Measurements from ENCODE around the gene MAX. TPM values are rescaled to one million over a fixed set of nuclear protein-coding genes. Genes with fewer than 3 reads are reported as not detected.

Gene MAX
- total and polyA plus RNA-seq, 7 experiments from 2014 or later = 145 to 236 (median 193) TPM

GRCh38 chr14:65106736-65107135 is 4.4 kb upstream of the MAX start:
- H3K4me1 Mint-ChIP-seq = peaks cover 4 to 14% (median 7%) of the 10 kb centered on the region in 7 donors
- Histone ChIP-seq H3K9me3 (ENCODE audit: control insufficient read depth in 2 of 3, low read length in 3 of 3) (no peaks in the 10 kb centered on the region), H3K27me3 (ENCODE audit: control insufficient read depth in 2 of 2, insufficient read depth in 2 of 2, low read length in 2 of 2) (no peaks in the 10 kb centered on the region), H3K27ac (ENCODE audit: low read depth, low read length) (no peak overlapping the region), H3K36me3 (ENCODE audit: control insufficient read depth in 2 of 3, insufficient read depth in 3 of 3, low read length in 3 of 3) (peaks cover 0 to 4% (median 0%) of the 10 kb centered on the region in 3 experiments), H3K4me3 (ENCODE audit: low read length) (no peak overlapping the region), H3K4me1 (ENCODE audit: control insufficient read depth in 2 of 2, insufficient read depth in 2 of 2, low read length in 2 of 2) (peaks cover 0 to 7% of the 10 kb centered on the region in 2 donors)
- no peak for ATAC-seq
- H3K27ac Mint-ChIP-seq = no peak overlapping the region
- H3K4me3 Mint-ChIP-seq = no peak overlapping the region
- intact Hi-C loops (cut with micrococcal nuclease) = no loop called here
- H3K27me3 Mint-ChIP-seq = peaks cover 0 to 17% (median 0%) of the 10 kb centered on the region in 5 donors
- CTCF ChIA-PET = interaction anchor here (0.6 kb wide), 1 partner anchor 17 kb away, joined by 3 read pairs; no protein-coding TSS in a partner anchor
- POLR2A ChIA-PET = no interaction called here
- H3K9me3 Mint-ChIP-seq = peaks cover 0 to 4% (median 0%) of the 10 kb centered on the region in 11 donors
- no peak for DNase-seq
- peaks cover 0 to 4% (median 0%) of the 10 kb centered on the region in 5 donors for H3K36me3 Mint-ChIP-seq

- H3K27ac Mint-ChIP-seq = no peak overlapping the region
- H3K4me1 Mint-ChIP-seq = peaks cover 5 to 14% (median 8%) of the 10 kb centered on the region in 7 donors
- no peak for DNase-seq
- no peak for ATAC-seq
- no peak overlapping the region for H3K27ac ChIP-seq (ENCODE audit: low read depth, low read length)
- peaks cover 0 to 4% (median under 1%) of the 10 kb centered on the region in 5 donors for H3K36me3 Mint-ChIP-seq
- H3K4me3 Mint-ChIP-seq = no peak overlapping the region
- no peak overlapping the region for H3K4me3 ChIP-seq (ENCODE audit: low read length)
- ChIA-PET POLR2A (no interaction called here), CTCF (interaction anchor here (0.6 kb wide), 1 partner anchor 17 kb away, joined by 3 read pairs; no protein-coding TSS in a partner anchor)
- H3K27me3 ChIP-seq (ENCODE audit: control insufficient read depth in 2 of 2, insufficient read depth in 2 of 2, low read length in 2 of 2) = no peaks in the 10 kb centered on the region
- peaks cover 0 to 16% (median 0%) of the 10 kb centered on the region in 5 donors for H3K27me3 Mint-ChIP-seq
- H3K36me3 ChIP-seq (ENCODE audit: control insufficient read depth in 2 of 3, insufficient read depth in 3 of 3, low read length in 3 of 3) = peaks cover 0 to 6% (median 0%) of the 10 kb centered on the region in 3 experiments
- H3K4me1 ChIP-seq (ENCODE audit: control insufficient read depth in 2 of 2, insufficient read depth in 2 of 2, low read length in 2 of 2) = peaks cover 0 to 7% of the 10 kb centered on the region in 2 donors
- peaks cover 0 to 4% (median 0%) of the 10 kb centered on the region in 11 donors for H3K9me3 Mint-ChIP-seq
- H3K9me3 ChIP-seq (ENCODE audit: control insufficient read depth in 2 of 3, low read length in 3 of 3) = no peaks in the 10 kb centered on the region
- intact Hi-C loops (cut with micrococcal nuclease) = no loop called here
These were observed 4.0 kb upstream of the MAX start for GRCh38 chr14:65106316-65106715.

GRCh38 chr14:65104791-65105190 is 2.5 kb upstream of the MAX start:
- no peak overlapping the region for H3K4me3 Mint-ChIP-seq
- H3K9me3 Mint-ChIP-seq = peaks cover 0 to 4% (median 0%) of the 10 kb centered on the region in 11 donors
- DNase-seq (no peak), ATAC-seq (no peak)
- Histone ChIP-seq H3K27me3 (ENCODE audit: control insufficient read depth in 2 of 2, insufficient read depth in 2 of 2, low read length in 2 of 2) (no peaks in the 10 kb centered on the region), H3K4me3 (ENCODE audit: low read length) (no peak overlapping the region), H3K9me3 (ENCODE audit: control insufficient read depth in 2 of 3, low read length in 3 of 3) (no peaks in the 10 kb centered on the region), H3K27ac (ENCODE audit: low read depth, low read length) (no peak overlapping the region), H3K4me1 (ENCODE audit: control insufficient read depth in 2 of 2, insufficient read depth in 2 of 2, low read length in 2 of 2) (peaks cover 1 to 18% of the 10 kb centered on the region in 2 donors), H3K36me3 (ENCODE audit: control insufficient read depth in 2 of 3, insufficient read depth in 3 of 3, low read length in 3 of 3) (peaks cover 0 to 6% (median 0%) of the 10 kb centered on the region in 3 experiments)
- no peak overlapping the region for H3K27ac Mint-ChIP-seq
- H3K4me1 Mint-ChIP-seq = peaks cover 18 to 26% (median 21%) of the 10 kb centered on the region in 7 donors
- peaks cover 0 to 12% (median 0%) of the 10 kb centered on the region in 5 donors for H3K27me3 Mint-ChIP-seq
- ChIA-PET CTCF (interaction anchor here (0.7 kb wide), 2 partner anchors 33 to 53 kb away, joined by 3 read pairs; no protein-coding TSS in a partner anchor), POLR2A (interaction anchor here (1.0 kb wide), 1 partner anchor 742 kb away, joined by 3 read pairs; no protein-coding TSS in a partner anchor)
- intact Hi-C loops (cut with micrococcal nuclease) = loop anchor here (5.0 kb wide), 5 partner anchors 103 to 1462 kb away; partner anchors contain the start of genes MTHFD1 (in 1 of the 2) and WDR89 (in 1 of the 2)
- peaks cover 0 to 11% (median 11%) of the 10 kb centered on the region in 5 donors for H3K36me3 Mint-ChIP-seq

GRCh38 chr14:65103150-65103760 is 938 bp upstream of the MAX start:
- CTCF ChIA-PET = no interaction called here

GRCh38 chr14:65101631-65102440 is 481 bp downstream of the MAX start:
- Histone ChIP-seq H3K27ac (ENCODE audit: low read depth, low read length) (peak overlapping the region; percentile 100), H3K4me3 (ENCODE audit: low read length) (peak overlapping the region; percentile 70), H3K9me3 (ENCODE audit: control insufficient read depth in 2 of 3, low read length in 3 of 3) (no peaks in the 10 kb centered on the region), H3K27me3 (ENCODE audit: control insufficient read depth in 2 of 2, insufficient read depth in 2 of 2, low read length in 2 of 2) (no peaks in the 10 kb centered on the region), H3K36me3 (ENCODE audit: control insufficient read depth in 2 of 3, insufficient read depth in 3 of 3, low read length in 3 of 3) (peaks cover 0 to 6% (median 0%) of the 10 kb centered on the region in 3 experiments), H3K4me1 (ENCODE audit: control insufficient read depth in 2 of 2, insufficient read depth in 2 of 2, low read length in 2 of 2) (peaks cover 24 to 41% of the 10 kb centered on the region in 2 donors)
- Mint-ChIP-seq H3K27me3 (peaks cover 0 to 12% (median 0%) of the 10 kb centered on the region in 5 donors), H3K4me1 (peaks cover 28 to 50% (median 50%) of the 10 kb centered on the region in 7 donors), H3K36me3 (peaks cover 4 to 22% (median 16%) of the 10 kb centered on the region in 5 donors), H3K4me3 (peak overlapping the region; percentile 87 to 97 (median 91)), H3K27ac (peak overlapping the region; percentile 91 to 99 (median 94)), H3K9me3 (peaks cover 0 to 4% (median 0%) of the 10 kb centered on the region in 11 donors)
- DNase-seq (peak; percentile 26 to 64 (median 44)), ATAC-seq (no peak)
- CTCF ChIA-PET = interaction anchor here (1.0 kb wide), 1 partner anchor 115 kb away, joined by 3 read pairs; the partner anchor contains the start of gene FNTB
- POLR2A ChIA-PET = interaction anchor here (1.0 to 1.9 kb wide), 9 partner anchors 16 to 1406 kb away, joined by 3 to 10 read pairs (median 5); partner anchors contain the start of genes CHURC1, FNTB and GPHN
- intact Hi-C loops (cut with micrococcal nuclease) = loop anchor here (1.0 to 5.0 kb wide), 20 partner anchors 105 to 1559 kb away; partner anchors contain the start of genes FUT8 (in 2 of the 2), MTHFD1 (in 2 of the 2), CHURC1 (in 1 of the 2) and FNTB (in 1 of the 2)

More at GRCh38 chr14:65103150-65103760, 938 bp upstream of the MAX start:
- Histone ChIP-seq H3K4me1 (ENCODE audit: control insufficient read depth in 2 of 2, insufficient read depth in 2 of 2, low read length in 2 of 2) (peaks cover 11 to 28% of the 10 kb centered on the region in 2 donors), H3K36me3 (ENCODE audit: control insufficient read depth in 2 of 3, insufficient read depth in 3 of 3, low read length in 3 of 3) (peaks cover 0 to 6% (median 0%) of the 10 kb centered on the region in 3 experiments), H3K27ac (ENCODE audit: low read depth, low read length) (peak overlapping the region; percentile 78), H3K27me3 (ENCODE audit: control insufficient read depth in 2 of 2, insufficient read depth in 2 of 2, low read length in 2 of 2) (no peaks in the 10 kb centered on the region), H3K9me3 (ENCODE audit: control insufficient read depth in 2 of 3, low read length in 3 of 3) (no peaks in the 10 kb centered on the region), H3K4me3 (ENCODE audit: low read length) (peak overlapping the region; percentile 96)
- Mint-ChIP-seq H3K27ac (peak overlapping the region; percentile 70 to 99 (median 91)), H3K4me3 (peak overlapping the region; percentile 81 to 97 (median 89)), H3K4me1 (peaks cover 25 to 36% (median 35%) of the 10 kb centered on the region in 7 donors), H3K36me3 (peaks cover 4 to 19% (median 15%) of the 10 kb centered on the region in 5 donors), H3K27me3 (peaks cover 0 to 12% (median 0%) of the 10 kb centered on the region in 5 donors), H3K9me3 (peaks cover 0 to 4% (median 0%) of the 10 kb centered on the region in 11 donors)
- intact Hi-C loops (cut with micrococcal nuclease) = loop anchor here (2.0 to 5.0 kb wide), 9 partner anchors 104 to 1461 kb away; partner anchors contain the start of genes FUT8 (in 1 of the 2), GPHN (in 1 of the 2), MTHFD1 (in 1 of the 2) and WDR89 (in 1 of the 2)
- ATAC-seq (no peak), DNase-seq (peak in 3 of 9 donors; percentile 1 to 13 (median 9))
- POLR2A ChIA-PET = interaction anchor here (0.8 to 1.9 kb wide), 9 partner anchors 10 to 308 kb away, joined by 3 to 10 read pairs (median 5); partner anchors contain the start of gene FNTB

Measured in naive thymus-derived CD4-positive, alpha-beta T cell (primary cell).